Measurements from ENCODE around the gene PLEKHA8. TPM values are rescaled to one million over a fixed set of nuclear protein-coding genes. Genes with fewer than 3 reads are reported as not detected.

PLEKHA8 gene
- total and polyA plus RNA-seq, 10 of the 15 experiments (the other 5 are each of a cell fraction or from before 2014, with no cell fraction given), result 1.1 to 13.2 (median 5.7) TPM

DNA sequence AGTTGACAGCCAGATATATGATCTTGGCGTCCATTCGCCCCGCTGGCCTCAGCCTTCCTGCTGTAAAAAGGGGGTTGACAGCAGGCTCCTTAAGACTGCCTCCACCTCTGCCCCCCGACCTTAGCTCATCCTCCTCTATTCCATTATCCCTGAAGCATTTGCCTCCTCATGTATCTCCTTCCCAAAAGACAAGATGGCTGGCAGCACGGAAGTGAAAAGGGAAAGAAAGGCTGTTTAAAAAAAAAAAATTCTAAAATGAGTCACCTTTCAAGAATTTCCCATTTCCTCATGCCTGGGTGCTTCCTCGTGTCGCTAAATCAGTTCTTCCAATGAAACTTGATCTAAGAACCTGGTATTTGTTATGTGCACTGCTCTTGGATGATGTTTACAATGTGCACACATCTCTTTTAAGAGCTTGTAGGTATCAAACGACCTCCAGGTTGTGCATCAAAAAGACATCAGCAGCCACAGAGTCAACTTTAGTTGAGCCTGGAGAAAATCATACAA lies 40.3 kb upstream of the PLEKHA8 start:
- H4K20me1 ChIP-seq (ENCODE audit: control insufficient read depth, insufficient read depth), result no peaks in the 10 kb centered on the region
- intact Hi-C loops (cut with micrococcal nuclease; ENCODE audit: unreplicated experiment), result loop anchor here (2.0 kb wide), 1 partner anchor 39 kb away; the partner anchor contains the start of gene FKBP14
- DNase-seq (ENCODE audit: low read depth, low spot score), result no peak
- TF ChIP-seq, protein P1, sequence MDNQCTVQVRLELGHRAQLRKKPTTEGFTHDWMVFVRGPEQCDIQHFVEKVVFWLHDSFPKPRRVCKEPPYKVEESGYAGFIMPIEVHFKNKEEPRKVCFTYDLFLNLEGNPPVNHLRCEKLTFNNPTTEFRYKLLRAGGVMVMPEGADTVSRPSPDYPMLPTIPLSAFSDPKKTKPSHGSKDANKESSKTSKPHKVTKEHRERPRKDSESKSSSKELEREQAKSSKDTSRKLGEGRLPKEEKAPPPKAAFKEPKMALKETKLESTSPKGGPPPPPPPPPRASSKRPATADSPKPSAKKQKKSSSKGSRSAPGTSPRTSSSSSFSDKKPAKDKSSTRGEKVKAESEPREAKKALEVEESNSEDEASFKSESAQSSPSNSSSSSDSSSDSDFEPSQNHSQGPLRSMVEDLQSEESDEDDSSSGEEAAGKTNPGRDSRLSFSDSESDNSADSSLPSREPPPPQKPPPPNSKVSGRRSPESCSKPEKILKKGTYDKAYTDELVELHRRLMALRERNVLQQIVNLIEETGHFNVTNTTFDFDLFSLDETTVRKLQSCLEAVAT (IDR thresholded peaks at IDR 0.05), result no peak
- TF ChIP-seq SPI1 (IDR thresholded peaks at IDR 0.05; ENCODE audit: borderline replicate concordance, insufficient read depth, low read depth, low read length), result peak; percentile 49
- TF ChIP-seq RELA (IDR thresholded peaks at IDR 0.05; ENCODE audit: borderline replicate concordance, partially characterized antibody), result no peak
- no peak for TF ChIP-seq TAF1 (IDR thresholded peaks at IDR 0.05; ENCODE audit: borderline replicate concordance, low read depth, low read length)
- TF ChIP-seq SMC3 (IDR thresholded peaks at IDR 0.05; ENCODE audit: borderline replicate concordance, low read length), result no peak
- peak in 1 of 2 experiments; percentile 30; a peak in 1 of 3 replicates for TF ChIP-seq EGR1 (IDR thresholded peaks at IDR 0.05; ENCODE audit: borderline replicate concordance in 1 of 2, low read depth in 2 of 2, low read length in 2 of 2)
- TF ChIP-seq MEF2B (IDR thresholded peaks at IDR 0.05; ENCODE audit: partially characterized antibody, poor library complexity, severe bottlenecking), result no peak
- TF ChIP-seq CREM (IDR thresholded peaks at IDR 0.05; ENCODE audit: low read depth), result no peak
- TF ChIP-seq GABPA (IDR thresholded peaks at IDR 0.05; ENCODE audit: low read depth), result 0 out of 2 replicates have a peak, but pooled peaks have one; percentile 8
- TF ChIP-seq BRCA1 (IDR thresholded peaks at IDR 0.05; ENCODE audit: low read depth, low read length), result no peak
- TF ChIP-seq, protein P2, sequence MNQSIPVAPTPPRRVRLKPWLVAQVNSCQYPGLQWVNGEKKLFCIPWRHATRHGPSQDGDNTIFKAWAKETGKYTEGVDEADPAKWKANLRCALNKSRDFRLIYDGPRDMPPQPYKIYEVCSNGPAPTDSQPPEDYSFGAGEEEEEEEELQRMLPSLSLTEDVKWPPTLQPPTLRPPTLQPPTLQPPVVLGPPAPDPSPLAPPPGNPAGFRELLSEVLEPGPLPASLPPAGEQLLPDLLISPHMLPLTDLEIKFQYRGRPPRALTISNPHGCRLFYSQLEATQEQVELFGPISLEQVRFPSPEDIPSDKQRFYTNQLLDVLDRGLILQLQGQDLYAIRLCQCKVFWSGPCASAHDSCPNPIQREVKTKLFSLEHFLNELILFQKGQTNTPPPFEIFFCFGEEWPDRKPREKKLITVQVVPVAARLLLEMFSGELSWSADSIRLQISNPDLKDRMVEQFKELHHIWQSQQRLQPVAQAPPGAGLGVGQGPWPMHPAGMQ (IDR thresholded peaks at IDR 0.05; ENCODE audit: borderline replicate concordance), result no peak
- TF ChIP-seq YY1 (IDR thresholded peaks at IDR 0.05; ENCODE audit: low read depth, low read length), result peak; percentile 79
- no peak for TF ChIP-seq NR2C2 (IDR thresholded peaks at IDR 0.05; ENCODE audit: borderline replicate concordance, control insufficient read depth, insufficient read length, low read depth)
- no peak for TF ChIP-seq TCF7 (IDR thresholded peaks at IDR 0.05; ENCODE audit: borderline replicate concordance)
- TF ChIP-seq SIN3A (IDR thresholded peaks at IDR 0.05; ENCODE audit: low read depth, low read length), result no peak
- TF ChIP-seq HDAC6 (IDR thresholded peaks at IDR 0.05; ENCODE audit: unreplicated experiment), result no peak
- TF ChIP-seq, protein P3, sequence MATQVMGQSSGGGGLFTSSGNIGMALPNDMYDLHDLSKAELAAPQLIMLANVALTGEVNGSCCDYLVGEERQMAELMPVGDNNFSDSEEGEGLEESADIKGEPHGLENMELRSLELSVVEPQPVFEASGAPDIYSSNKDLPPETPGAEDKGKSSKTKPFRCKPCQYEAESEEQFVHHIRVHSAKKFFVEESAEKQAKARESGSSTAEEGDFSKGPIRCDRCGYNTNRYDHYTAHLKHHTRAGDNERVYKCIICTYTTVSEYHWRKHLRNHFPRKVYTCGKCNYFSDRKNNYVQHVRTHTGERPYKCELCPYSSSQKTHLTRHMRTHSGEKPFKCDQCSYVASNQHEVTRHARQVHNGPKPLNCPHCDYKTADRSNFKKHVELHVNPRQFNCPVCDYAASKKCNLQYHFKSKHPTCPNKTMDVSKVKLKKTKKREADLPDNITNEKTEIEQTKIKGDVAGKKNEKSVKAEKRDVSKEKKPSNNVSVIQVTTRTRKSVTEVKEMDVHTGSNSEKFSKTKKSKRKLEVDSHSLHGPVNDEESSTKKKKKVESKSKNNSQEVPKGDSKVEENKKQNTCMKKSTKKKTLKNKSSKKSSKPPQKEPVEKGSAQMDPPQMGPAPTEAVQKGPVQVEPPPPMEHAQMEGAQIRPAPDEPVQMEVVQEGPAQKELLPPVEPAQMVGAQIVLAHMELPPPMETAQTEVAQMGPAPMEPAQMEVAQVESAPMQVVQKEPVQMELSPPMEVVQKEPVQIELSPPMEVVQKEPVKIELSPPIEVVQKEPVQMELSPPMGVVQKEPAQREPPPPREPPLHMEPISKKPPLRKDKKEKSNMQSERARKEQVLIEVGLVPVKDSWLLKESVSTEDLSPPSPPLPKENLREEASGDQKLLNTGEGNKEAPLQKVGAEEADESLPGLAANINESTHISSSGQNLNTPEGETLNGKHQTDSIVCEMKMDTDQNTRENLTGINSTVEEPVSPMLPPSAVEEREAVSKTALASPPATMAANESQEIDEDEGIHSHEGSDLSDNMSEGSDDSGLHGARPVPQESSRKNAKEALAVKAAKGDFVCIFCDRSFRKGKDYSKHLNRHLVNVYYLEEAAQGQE (IDR thresholded peaks at IDR 0.05; ENCODE audit: low read depth, low read length), result no peak

More for the DNA sequence above, 40.3 kb upstream of the PLEKHA8 start:
- RAD21 ChIA-PET (ENCODE audit: unreplicated experiment), result interaction anchor here (1.0 to 2.0 kb wide), 5 partner anchors 11 to 74 kb away, joined by 3 to 9 read pairs (median 5); partner anchors contain the start of gene PLEKHA8
- peak overlapping the region; percentile 70 for H2AFZ ChIP-seq (ENCODE audit: control insufficient read depth, low read depth, low read length)
- no peaks in the 10 kb centered on the region for H3K36me3 ChIP-seq (ENCODE audit: control insufficient read depth in 2 of 2, insufficient read depth in 2 of 2, low read length in 1 of 2)
- peak overlapping the region; percentile 89 for H3K27ac ChIP-seq (ENCODE audit: control insufficient read depth, insufficient read depth)
- no peaks in the 10 kb centered on the region for H3K9me3 ChIP-seq (replicated peaks; ENCODE audit: control insufficient read depth, insufficient read depth, low read length)
- H3K27me3 ChIP-seq (replicated peaks in 1 of 2; ENCODE audit: control insufficient read depth in 2 of 2, insufficient read depth in 2 of 2, low read length in 1 of 2), result no peaks in the 10 kb centered on the region
- CTCF ChIA-PET, result interaction anchor here (0.7 to 2.0 kb wide), 5 partner anchors 11 to 75 kb away, joined by 3 to 8 read pairs (median 4); no protein-coding TSS in a partner anchor
- BruUV-seq (replicated peaks), result TSS peak; percentile 79
- SMC1A ChIA-PET (ENCODE audit: uncharacterized antibody, unreplicated experiment), result interaction anchor here (0.6 to 2.4 kb wide), 7 partner anchors 8 to 61 kb away, joined by 3 to 9 read pairs (median 4); no protein-coding TSS in a partner anchor
- 0% methylated on average over 6 of the region's 8 CpGs for WGBS (ENCODE audit: insufficient coverage, insufficient replicate concordance, low lambda C conversion rate, missing lambda C conversion rate)
- H3K9ac ChIP-seq (ENCODE audit: control insufficient read depth, insufficient read depth, low read length), result peak overlapping the region; percentile 89
- peak; percentile 3; the same call in 2 of the 3 replicates for ATAC-seq
- POLR2A ChIA-PET, result interaction anchor here (0.5 to 2.7 kb wide), 4 partner anchors 17 to 44 kb away, joined by 3 to 15 read pairs (median 3); partner anchors contain the start of gene FKBP14
- in situ Hi-C loops (cut with MboI), result no loop called here
- H3K4me3 ChIP-seq, result peak overlapping the region; percentile 85
- H3K4me2 ChIP-seq (ENCODE audit: control insufficient read depth, insufficient read depth), result peak overlapping the region; percentile 84
- FAIRE-seq, result no peak
- H3K4me1 ChIP-seq (ENCODE audit: control insufficient read depth, insufficient read depth, low read length), result peaks cover 9% of the 10 kb centered on the region; the same call in 1 of the 2 replicates
- H3K79me2 ChIP-seq (ENCODE audit: control insufficient read depth, insufficient read depth, low read length), result peaks cover 59% of the 10 kb centered on the region
